Ishikawa (cell line): ENCODE results near the gene CAST.

Experiments used
- CEBPB ChIP-seq: IDR thresholded peaks from 2 replicates; pipeline ENCODE4 v1.6.1; 2012
- CREB1 ChIP-seq: IDR thresholded peaks from 2 replicates; pipeline ENCODE4 v1.6.1; 2012; ENCODE audit warnings: low read depth
- EGR1 ChIP-seq: IDR thresholded peaks from 2 replicates; pipeline ENCODE4 v1.6.1; 2012
- EP300 ChIP-seq: IDR thresholded peaks from 2 replicates; pipeline ENCODE4 v1.6.1; 2012; ENCODE audit warnings: borderline replicate concordance
- FOXM1 ChIP-seq: IDR thresholded peaks from 2 replicates; pipeline ENCODE4 v1.6.1; 2012; ENCODE audit warnings: low read depth, borderline replicate concordance
- MAX ChIP-seq: IDR thresholded peaks from 2 replicates; pipeline ENCODE4 v1.6.1; 2012
- NFIC ChIP-seq: IDR thresholded peaks from 2 replicates; pipeline ENCODE4 v1.6.1; 2012
- RAD21 ChIP-seq: IDR thresholded peaks from 2 replicates; pipeline ENCODE4 v1.6.1; 2012; ENCODE audit warnings: low read depth
- REST ChIP-seq: IDR thresholded peaks from 2 replicates; pipeline ENCODE4 v1.6.1; 2012; ENCODE audit warnings: low read depth, mild to moderate bottlenecking
- TAF1 ChIP-seq: IDR thresholded peaks from 2 replicates; pipeline ENCODE4 v1.6.1; 2012; ENCODE audit warnings: low read depth, mild to moderate bottlenecking
- TCF12 ChIP-seq: IDR thresholded peaks from 2 replicates; pipeline ENCODE4 v1.6.1; 2012; ENCODE audit warnings: low read depth
- TEAD4 ChIP-seq: IDR thresholded peaks from 2 replicates; pipeline ENCODE4 v1.6.1; 2012
- USF1 ChIP-seq: IDR thresholded peaks from 2 replicates; pipeline ENCODE4 v1.6.1; 2012
- YY1 ChIP-seq: IDR thresholded peaks from 2 replicates; pipeline ENCODE4 v1.6.1; 2012; ENCODE audit warnings: low read depth
- ZBTB7A ChIP-seq: IDR thresholded peaks from 2 replicates; pipeline ENCODE4 v1.6.1; 2012; ENCODE audit warnings: low read depth

The CAST gene

GRCh38 chr5:96661855-96662724 is at the start of gene CAST:
Gene CAST, plus strand, starts transcription at chr5:96662376. Its CDS starts 47 bp downstream, at chr5:96662423.
- TF ChIP-seq EGR1 (no peak), CREB1 (no peak), CEBPB (peak; percentile 96), REST (no peak), NFIC (no peak), EP300 (0 out of 2 replicates have a peak, but pooled peaks have one; percentile 27), TCF12 (no peak), YY1 (no peak), FOXM1 (no peak), USF1 (peak; percentile 14; the same call in 1 of the 2 replicates), TAF1 (peak; percentile 59; the same call in 1 of the 2 replicates), ZBTB7A (peak; percentile 12), MAX (peak; percentile 52; the same call in 1 of the 2 replicates), TEAD4 (no peak), RAD21 (no peak)

- TF ChIP-seq RAD21 (peak; percentile 94), ZBTB7A (no peak), NFIC (peak; percentile 45; the same call in 1 of the 2 replicates), EGR1 (no peak), TCF12 (0 out of 2 replicates have a peak, but pooled peaks have one; percentile 40), CREB1 (no peak), MAX (no peak), FOXM1 (peak; percentile 42; the same call in 1 of the 2 replicates), USF1 (no peak), TEAD4 (0 out of 2 replicates have a peak, but pooled peaks have one; percentile 23), EP300 (peak; percentile 62; the same call in 1 of the 2 replicates), YY1 (no peak), TAF1 (no peak), REST (no peak), CEBPB (no peak)
These were observed 48.0 kb upstream of the CAST start for GRCh38 chr5:96614110-96614691.

GRCh38 chr5:96615223-96615622 is 47.0 kb upstream of the CAST start:
- TF ChIP-seq REST (no peak), MAX (no peak), TAF1 (no peak), CREB1 (no peak), FOXM1 (no peak), USF1 (no peak), EP300 (no peak), TEAD4 (no peak), EGR1 (no peak), YY1 (no peak), NFIC (no peak), RAD21 (no peak), TCF12 (no peak), ZBTB7A (no peak), CEBPB (no peak)
